ENCODE results near the gene FANCF.
A peak's percentile ranks its signal among the peaks of the same experiment; 100 is the strongest.

FANCF gene

GRCh38 chr11:22626573-22627239 lies 1.1 kb upstream of the FANCF start:
- DNase-seq (ENCODE audit: low read depth in 2 of 2, low spot score in 1 of 2): no peak

GRCh38 chr11:22624742-22625447 lies 728 bp downstream of the FANCF start:
- peak in 1 of 2 donors; percentile 15 for DNase-seq (ENCODE audit: low read depth in 2 of 2, low spot score in 1 of 2)

- DNase-seq (ENCODE audit: low read depth in 2 of 2, low spot score in 1 of 2): no peak
Measured at GRCh38 chr11:22617868-22618267, 7.8 kb downstream of the FANCF start.

- DNase-seq (ENCODE audit: low read depth in 2 of 2, low spot score in 1 of 2): no peak
Measured at GRCh38 chr11:22603933-22604332, 21.7 kb downstream of the FANCF start.

GRCh38 chr11:22602504-22602903 lies 23.1 kb downstream of the FANCF start:
- DNase-seq (ENCODE audit: low read depth in 2 of 2, low spot score in 1 of 2): no peak

- no peak for DNase-seq (ENCODE audit: low read depth in 2 of 2, low spot score in 1 of 2)
Measured at GRCh38 chr11:22599458-22599857, 26.2 kb downstream of the FANCF start.

- DNase-seq (ENCODE audit: low read depth in 2 of 2, low spot score in 1 of 2): no peak
Measured at GRCh38 chr11:22597062-22597461, 28.6 kb downstream of the FANCF start.

- DNase-seq (ENCODE audit: low read depth in 2 of 2, low spot score in 1 of 2): no peak
Measured at GRCh38 chr11:22584976-22585375, 40.6 kb downstream of the FANCF start.

GRCh38 chr11:22583963-22584492 lies 41.6 kb downstream of the FANCF start:
- DNase-seq (ENCODE audit: low read depth in 2 of 2, low spot score in 1 of 2): no peak

GRCh38 chr11:22582151-22582410 lies 43.5 kb downstream of the FANCF start:
- no peak for DNase-seq (ENCODE audit: low read depth in 2 of 2, low spot score in 1 of 2)

GRCh38 chr11:22581354-22582150 lies 44.1 kb downstream of the FANCF start:
- DNase-seq (ENCODE audit: low read depth in 2 of 2, low spot score in 1 of 2): no peak

- no peak for DNase-seq (ENCODE audit: low read depth in 2 of 2, low spot score in 1 of 2)
Measured at GRCh38 chr11:22577854-22578253, 47.8 kb downstream of the FANCF start.

All from stimulated activated CD8-positive, alpha-beta memory T cell treated with anti-CD3 and anti-CD28 coated beads, Interleukin-4, amount 100 ng/mL, for 4 hours (primary cell).